AG04450 (cell line): ENCODE measurements around the gene CFAP43. TPM values are rescaled to one million over a fixed set of nuclear protein-coding genes. Genes with fewer than 3 reads are reported as not detected.
"Not testable (repeated sequence)": the region's sequence is repeated elsewhere in the genome, so short reads cannot be mapped to it uniquely, and the experiment has no call there.

Experiments used
- CTCF ChIA-PET: fragments of 300-600, 350-600 bp; formaldehyde crosslinking; extraction: SDS; loops from one replicate; lab custom pipeline; 2022; ENCODE audit warnings: antibody characterized with exemption, inconsistent platforms; lab: Charles Lee
- POLR2A ChIA-PET: fragments of 350-600 bp; formaldehyde crosslinking; extraction: SDS; loops from one replicate; lab custom pipeline; 2021; ENCODE audit warnings: antibody characterized with exemption, inconsistent platforms; lab: Yijun Ruan, JAX
- DNase-seq: peaks from one replicate; pipeline ENCODE4 v3.0.0-alpha.2; 2011; ENCODE audit warnings: low read depth, low spot score
- H3K27ac ChIP-seq: one replicate; pipeline ENCODE4 v1.5.1; 2012; ENCODE audit warnings: low read depth, low read length, control low read depth
- H3K27me3 ChIP-seq: one replicate; pipeline ENCODE4 v1.6.0; 2012; ENCODE audit warnings: low read length; ENCODE audit not compliant: control insufficient read depth, insufficient read depth
- H3K4me3 ChIP-seq: 2 replicates; pipeline ENCODE4 v1.5.1; 2011; ENCODE audit warnings: mild to moderate bottlenecking, low read depth, low read length, control low read depth
- H3K9me3 ChIP-seq: 2 replicates; pipeline ENCODE4 v1.5.1; 2012; ENCODE audit warnings: low read length; ENCODE audit not compliant: control insufficient read depth, insufficient read depth
- CTCF ChIP-seq: IDR thresholded peaks from 2 replicates; pipeline ENCODE4 v1.5.1; 2011; ENCODE audit warnings: low read depth, low read length, control low read depth, inconsistent platforms
- polyA plus RNA-seq: library from polyadenylated mRNA; depleted of rRNA; stranded (reverse); fragments of >200 nt; gene quantifications from 2 replicates; pipeline ENCODE4 v1.2.3, GENCODE V29; 2011

The CFAP43 gene
- polyA plus RNA-seq, 1 experiment: 0.07 TPM

GRCh38 chr10:104183682-104184081 is 48.5 kb downstream of the CFAP43 start:
- Histone ChIP-seq H3K4me3 (no peak overlapping the region), H3K27me3 (peaks cover 8% of the 10 kb centered on the region), H3K9me3 (no peaks in the 10 kb centered on the region), H3K27ac (no peak overlapping the region)
- ChIA-PET POLR2A (no interaction called here), CTCF (no interaction called here)
- no peak for TF ChIP-seq CTCF
- no peak for DNase-seq

- H3K27me3 ChIP-seq, H3K27ac ChIP-seq, H3K9me3 ChIP-seq, H3K4me3 ChIP-seq, DNase-seq, CTCF ChIA-PET, POLR2A ChIA-PET: not testable (repeated sequence)
Measured at GRCh38 chr10:104174136-104174535, 58.0 kb downstream of the CFAP43 start.

- no peak for DNase-seq
- no peak for TF ChIP-seq CTCF
- ChIA-PET POLR2A (no interaction called here), CTCF (no interaction called here)
- H3K27me3 ChIP-seq: peaks cover 9% of the 10 kb centered on the region
- no peak overlapping the region for H3K4me3 ChIP-seq
- no peak overlapping the region for H3K27ac ChIP-seq
- H3K9me3 ChIP-seq: no peaks in the 10 kb centered on the region
Measured at GRCh38 chr10:104170610-104171254, 61.4 kb downstream of the CFAP43 start.

GRCh38 chr10:104155591-104155990 is 76.6 kb downstream of the CFAP43 start:
- CTCF ChIA-PET: no interaction called here
- POLR2A ChIA-PET: no interaction called here
- TF ChIP-seq CTCF: no peak
- no peak overlapping the region for H3K4me3 ChIP-seq
- no peak for DNase-seq
- no peaks in the 10 kb centered on the region for H3K9me3 ChIP-seq
- peaks cover 25% of the 10 kb centered on the region for H3K27me3 ChIP-seq
- H3K27ac ChIP-seq: no peak overlapping the region

GRCh38 chr10:104151737-104152136 is 80.4 kb downstream of the CFAP43 start:
- ChIA-PET CTCF (no interaction called here), POLR2A (no interaction called here)
- Histone ChIP-seq H3K27me3 (peaks cover 23% of the 10 kb centered on the region), H3K9me3 (no peaks in the 10 kb centered on the region), H3K4me3 (no peak overlapping the region), H3K27ac (no peak overlapping the region)
- no peak for TF ChIP-seq CTCF
- DNase-seq: no peak
